ENCODE data around the gene RBM19. TPM values are rescaled to one million over a fixed set of nuclear protein-coding genes. Genes with fewer than 3 reads are reported as not detected.
A peak's percentile ranks its signal among the peaks of the same experiment; 100 is the strongest.

RBM19 gene
- total RNA-seq, 1 experiment from 2014 or later: 61.7 TPM

DNA sequence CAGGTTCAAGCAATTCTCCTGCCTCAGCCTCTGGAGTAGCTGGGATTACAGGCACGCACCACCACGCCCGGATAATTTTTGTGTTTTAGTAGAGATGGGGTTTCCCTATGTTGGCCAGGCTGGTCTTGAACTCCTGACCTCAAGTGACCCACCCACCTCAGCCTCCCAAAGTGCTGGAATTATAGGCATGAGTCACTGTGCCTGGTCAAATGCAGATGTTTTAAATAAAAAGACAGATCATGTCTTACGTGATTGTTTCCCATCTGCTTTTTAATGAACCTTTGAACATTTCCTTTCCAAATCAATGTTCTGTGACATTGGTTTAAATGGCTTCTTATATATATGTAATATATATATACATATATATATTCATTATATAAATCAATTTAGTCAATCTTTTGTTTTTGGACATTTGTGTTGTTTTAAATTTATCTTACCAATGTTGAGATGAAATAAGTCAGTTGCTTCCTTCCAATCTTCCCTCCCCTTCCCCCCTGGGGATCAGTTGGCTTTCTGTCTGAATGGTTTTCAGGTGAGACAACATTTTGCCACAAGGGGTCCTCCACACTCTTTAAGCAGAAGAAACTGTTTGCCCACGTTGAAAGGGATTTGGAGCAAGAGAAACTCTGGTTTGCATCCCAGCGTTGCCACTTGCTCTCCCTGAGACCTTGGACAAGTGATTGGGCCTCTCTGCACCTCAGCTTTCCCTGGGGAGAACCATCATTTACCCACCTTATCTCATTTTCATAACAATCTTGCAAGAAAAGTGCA is 47.6 kb upstream of the RBM19 start:
- H3K4me2 ChIP-seq (ENCODE audit: low read length): no peak overlapping the region
- no peaks in the 10 kb centered on the region for H3K9me2 ChIP-seq (replicated peaks; ENCODE audit: low read length)
- H3K9me3 ChIP-seq (ENCODE audit: low read length): no peaks in the 10 kb centered on the region
- H3K36me3 ChIP-seq (ENCODE audit: low read depth, low read length): no peaks in the 10 kb centered on the region
- H3K4me1 ChIP-seq (ENCODE audit: insufficient read depth, low read length): peaks cover under 1% of the 10 kb centered on the region; the same call in 1 of the 2 replicates
- intact Hi-C loops (cut with micrococcal nuclease): loop anchor here (1.0 to 10.0 kb wide), 2 partner anchors 201 to 463 kb away; no protein-coding TSS in a partner anchor
- no peak overlapping the region for H3K9ac ChIP-seq (ENCODE audit: low read length)
- H3K27ac ChIP-seq (ENCODE audit: low read length): no peak overlapping the region
- no peaks in the 10 kb centered on the region for H3F3A ChIP-seq (ENCODE audit: low read length, unreplicated experiment)
- ATAC-seq: peak; percentile 37; the same call in 1 of the 2 replicates
- no peak overlapping the region for H2AFZ ChIP-seq (ENCODE audit: low read length)
- peaks cover 33% of the 10 kb centered on the region for H3K27me3 ChIP-seq (ENCODE audit: low read length)
- peak; percentile 57 for DNase-seq
- POLR2A ChIA-PET (ENCODE audit: unreplicated experiment): no interaction called here
- CTCF ChIA-PET: interaction anchor here (0.7 kb wide), 1 partner anchor 118 kb away, joined by 3 read pairs; no protein-coding TSS in a partner anchor
- H3K4me3 ChIP-seq (ENCODE audit: low read length): no peak overlapping the region
- TF ChIP-seq, protein P1, sequence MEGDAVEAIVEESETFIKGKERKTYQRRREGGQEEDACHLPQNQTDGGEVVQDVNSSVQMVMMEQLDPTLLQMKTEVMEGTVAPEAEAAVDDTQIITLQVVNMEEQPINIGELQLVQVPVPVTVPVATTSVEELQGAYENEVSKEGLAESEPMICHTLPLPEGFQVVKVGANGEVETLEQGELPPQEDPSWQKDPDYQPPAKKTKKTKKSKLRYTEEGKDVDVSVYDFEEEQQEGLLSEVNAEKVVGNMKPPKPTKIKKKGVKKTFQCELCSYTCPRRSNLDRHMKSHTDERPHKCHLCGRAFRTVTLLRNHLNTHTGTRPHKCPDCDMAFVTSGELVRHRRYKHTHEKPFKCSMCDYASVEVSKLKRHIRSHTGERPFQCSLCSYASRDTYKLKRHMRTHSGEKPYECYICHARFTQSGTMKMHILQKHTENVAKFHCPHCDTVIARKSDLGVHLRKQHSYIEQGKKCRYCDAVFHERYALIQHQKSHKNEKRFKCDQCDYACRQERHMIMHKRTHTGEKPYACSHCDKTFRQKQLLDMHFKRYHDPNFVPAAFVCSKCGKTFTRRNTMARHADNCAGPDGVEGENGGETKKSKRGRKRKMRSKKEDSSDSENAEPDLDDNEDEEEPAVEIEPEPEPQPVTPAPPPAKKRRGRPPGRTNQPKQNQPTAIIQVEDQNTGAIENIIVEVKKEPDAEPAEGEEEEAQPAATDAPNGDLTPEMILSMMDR (conservative IDR thresholded peaks at IDR 0.05; ENCODE audit: low read depth, low read length): peak; percentile 73
- no peak for TF ChIP-seq EZH2phosphoT487 (IDR thresholded peaks at IDR 0.05; ENCODE audit: borderline replicate concordance, low read length)
- no TSS peak for BruUV-seq (replicated peaks)
- H3K79me2 ChIP-seq (ENCODE audit: low read length): no peaks in the 10 kb centered on the region
- no peaks in the 10 kb centered on the region for H4K20me1 ChIP-seq (ENCODE audit: low read length)

DNA sequence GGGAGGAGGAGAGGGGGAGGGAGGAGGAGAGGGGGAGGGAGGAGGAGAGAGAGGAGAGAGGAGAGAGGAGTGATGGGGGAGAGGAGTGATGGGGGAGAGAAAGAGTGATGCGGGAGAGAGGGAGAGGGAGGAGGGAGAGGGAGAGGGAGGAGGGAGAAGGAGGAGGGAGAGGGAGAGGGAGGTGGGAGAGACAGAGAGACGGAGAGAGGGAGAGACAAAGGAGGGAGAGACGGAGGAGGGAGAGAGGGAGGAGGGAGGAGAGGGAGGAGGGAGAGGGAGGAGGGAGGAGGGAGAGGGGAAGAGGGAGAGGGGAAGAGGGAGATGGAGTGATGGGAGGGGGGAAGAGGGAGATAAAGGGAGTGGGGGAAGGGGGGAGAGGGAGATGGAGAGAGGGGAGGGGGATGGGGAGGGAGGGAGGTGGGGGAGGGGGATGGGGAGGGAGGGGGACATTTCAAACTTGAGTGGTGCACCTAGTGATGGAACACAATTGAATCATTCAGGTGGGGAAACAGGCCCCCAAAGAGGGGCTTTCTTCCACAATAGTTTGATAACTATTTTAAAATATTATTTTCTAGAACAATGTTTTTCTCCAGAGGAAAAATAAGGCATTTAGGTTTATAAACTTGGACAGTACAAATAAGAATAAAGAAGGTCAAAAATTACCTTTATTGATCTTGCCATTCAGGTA is 46.8 kb upstream of the RBM19 start:
- CTCF ChIA-PET: no interaction called here
- no peak overlapping the region for H3K4me3 ChIP-seq (ENCODE audit: low read length)
- TF ChIP-seq, protein P1 (conservative IDR thresholded peaks at IDR 0.05; ENCODE audit: low read depth, low read length): no peak
- TF ChIP-seq EZH2phosphoT487 (IDR thresholded peaks at IDR 0.05; ENCODE audit: borderline replicate concordance, low read length) (no peak), EZH2 (IDR thresholded peaks at IDR 0.05; ENCODE audit: low read length, unreplicated experiment) (no peak)

More for the DNA sequence above, 46.8 kb upstream of the RBM19 start:
- no peak for DNase-seq
- Histone ChIP-seq H3K9me3 (ENCODE audit: low read length) (no peaks in the 10 kb centered on the region), H3F3A (ENCODE audit: low read length, unreplicated experiment) (no peaks in the 10 kb centered on the region), H2AFZ (ENCODE audit: low read length) (no peak overlapping the region), H3K27me3 (ENCODE audit: low read length) (peaks cover 42% of the 10 kb centered on the region), H3K79me2 (ENCODE audit: low read length) (no peaks in the 10 kb centered on the region), H3K9ac (ENCODE audit: low read length) (no peak overlapping the region), H3K4me1 (ENCODE audit: insufficient read depth, low read length) (no peaks in the 10 kb centered on the region), H3K27ac (ENCODE audit: low read length) (no peak overlapping the region), H3K9me2 (replicated peaks; ENCODE audit: low read length) (no peaks in the 10 kb centered on the region), H3K4me2 (ENCODE audit: low read length) (no peak overlapping the region), H4K20me1 (ENCODE audit: low read length) (no peaks in the 10 kb centered on the region), H3K36me3 (ENCODE audit: low read depth, low read length) (no peaks in the 10 kb centered on the region)
- intact Hi-C loops (cut with micrococcal nuclease): loop anchor here (10.0 kb wide), 1 partner anchor 202 kb away; no protein-coding TSS in a partner anchor
- POLR2A ChIA-PET (ENCODE audit: unreplicated experiment): no interaction called here
- BruUV-seq (replicated peaks): no TSS peak
- no peak for ATAC-seq

Measured in PC-3 (cell line).